ENCODE data around the gene SLC4A1.

Gene SLC4A1

GRCh38 chr17:44213403-44214229 is 54.3 kb downstream of the SLC4A1 start:
- no peak overlapping the region for H3K4me3 ChIP-seq (ENCODE audit: low read length)
- H3K36me3 ChIP-seq (ENCODE audit: control insufficient read depth, insufficient read depth, low read length): peaks cover 40% of the 10 kb centered on the region
- H3K4me1 ChIP-seq (ENCODE audit: control insufficient read depth, insufficient read depth, low read length): peaks cover 30% of the 10 kb centered on the region
- H3K9ac ChIP-seq (ENCODE audit: low read length): no peak overlapping the region
- no peaks in the 10 kb centered on the region for H3K27me3 ChIP-seq (ENCODE audit: control insufficient read depth, insufficient read depth, low read length)
- H3K9me3 ChIP-seq (ENCODE audit: control insufficient read depth, low read length): no peaks in the 10 kb centered on the region

DNA sequence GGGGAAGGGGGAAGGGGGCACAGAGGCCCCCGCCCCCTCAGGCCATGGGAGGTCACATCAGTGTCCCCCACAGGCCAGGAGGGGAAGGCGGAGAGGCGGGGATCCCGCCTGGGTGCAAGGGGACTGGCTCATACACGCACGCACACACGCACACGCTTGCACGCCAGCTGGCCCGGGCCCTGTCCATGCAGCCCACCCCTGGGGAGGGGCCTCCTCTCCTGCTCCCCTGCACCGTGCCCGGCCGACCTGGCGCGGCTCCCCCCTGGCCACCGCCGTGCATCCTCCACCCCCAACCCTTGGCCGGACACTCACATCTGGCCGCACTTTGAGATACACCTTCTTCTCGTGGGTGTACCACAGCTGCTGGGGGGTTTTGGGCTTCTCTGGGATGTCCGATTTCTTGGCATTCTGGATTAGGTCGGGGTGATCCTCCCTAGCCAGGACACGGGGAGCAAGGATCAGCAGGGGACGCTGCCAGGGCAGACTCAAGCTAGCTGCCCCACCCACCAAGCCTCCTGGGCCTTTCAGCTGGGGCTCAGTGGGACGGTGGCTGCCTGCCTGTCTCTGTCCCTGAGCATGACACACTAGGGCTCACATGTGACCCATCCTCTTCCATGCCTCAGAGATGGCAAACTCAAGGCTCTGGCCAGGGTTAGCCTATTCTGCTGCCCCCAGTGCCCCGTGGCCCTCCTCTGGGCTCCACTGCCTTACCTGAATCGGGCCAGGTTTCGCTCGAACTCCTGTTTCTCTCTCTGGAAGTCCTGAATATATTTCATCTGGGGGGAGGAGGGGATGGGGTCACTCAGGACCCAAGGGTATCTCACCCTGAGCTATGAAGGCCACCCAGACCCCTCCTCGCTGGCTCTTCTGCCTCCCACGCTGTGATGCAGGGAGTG is 55.2 kb downstream of the SLC4A1 start:
- H3K27me3 ChIP-seq (ENCODE audit: control insufficient read depth, insufficient read depth, low read length): no peaks in the 10 kb centered on the region
- peaks cover 44% of the 10 kb centered on the region for H3K36me3 ChIP-seq (ENCODE audit: control insufficient read depth, insufficient read depth, low read length)
- no peaks in the 10 kb centered on the region for H3K9me3 ChIP-seq (ENCODE audit: control insufficient read depth, low read length)
- H3K4me1 ChIP-seq (ENCODE audit: control insufficient read depth, insufficient read depth, low read length): peaks cover 25% of the 10 kb centered on the region
- H3K9ac ChIP-seq (ENCODE audit: low read length): no peak overlapping the region
- H3K4me3 ChIP-seq (ENCODE audit: low read length): no peak overlapping the region

GRCh38 chr17:44211281-44212265 is 56.4 kb downstream of the SLC4A1 start:
- no peaks in the 10 kb centered on the region for H3K9me3 ChIP-seq (ENCODE audit: control insufficient read depth, low read length)
- H3K4me1 ChIP-seq (ENCODE audit: control insufficient read depth, insufficient read depth, low read length): peaks cover 14% of the 10 kb centered on the region
- H3K36me3 ChIP-seq (ENCODE audit: control insufficient read depth, insufficient read depth, low read length): peaks cover 51% of the 10 kb centered on the region
- no peak overlapping the region for H3K4me3 ChIP-seq (ENCODE audit: low read length)
- H3K27me3 ChIP-seq (ENCODE audit: control insufficient read depth, insufficient read depth, low read length): no peaks in the 10 kb centered on the region
- H3K9ac ChIP-seq (ENCODE audit: low read length): no peak overlapping the region

DNA sequence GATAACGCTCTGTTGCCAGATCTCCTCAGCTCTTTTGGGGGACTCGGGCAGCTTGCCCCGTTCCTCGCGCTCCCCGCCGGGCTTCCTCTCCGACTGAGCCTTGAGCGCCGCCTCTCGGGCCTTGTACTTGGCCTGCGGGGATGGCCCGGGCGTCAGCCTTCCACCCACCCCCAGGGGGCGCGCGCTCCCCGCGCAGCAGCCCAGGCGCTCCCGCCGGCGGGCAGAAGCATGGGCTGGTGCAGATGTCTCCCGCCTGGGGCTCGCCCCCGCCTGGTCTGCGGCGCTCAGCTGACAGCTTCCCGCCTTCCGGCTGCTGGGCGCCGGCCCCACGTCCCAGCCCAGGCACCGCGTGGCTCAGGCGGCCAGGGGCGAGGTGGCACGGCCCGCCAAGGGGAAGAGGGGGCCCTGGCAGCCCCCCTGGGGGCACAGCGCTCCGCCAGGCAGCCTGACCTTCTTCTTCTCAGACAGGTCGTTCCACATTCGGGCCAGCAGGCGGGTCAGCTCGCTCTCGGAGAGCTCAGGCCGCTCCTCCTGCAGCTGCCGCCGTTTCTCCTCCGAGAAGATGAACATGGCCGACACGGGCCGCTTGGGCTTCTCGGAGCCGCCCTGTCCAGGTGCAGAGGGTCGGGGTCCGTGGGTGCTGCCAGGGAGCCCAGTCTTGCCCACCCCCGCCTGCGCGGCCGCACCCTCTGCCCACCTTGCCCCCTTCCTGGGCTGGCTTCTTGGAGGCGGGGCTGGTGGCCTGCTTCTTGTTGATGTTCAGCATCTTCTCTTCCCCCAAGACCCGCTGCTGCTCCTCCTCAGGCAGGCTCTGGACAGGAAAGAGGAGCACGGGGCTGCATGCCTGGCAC is 57.4 kb downstream of the SLC4A1 start:
- Histone ChIP-seq H3K36me3 (ENCODE audit: control insufficient read depth, insufficient read depth, low read length) (peaks cover 45% of the 10 kb centered on the region), H3K4me3 (ENCODE audit: low read length) (no peak overlapping the region), H3K27me3 (ENCODE audit: control insufficient read depth, insufficient read depth, low read length) (no peaks in the 10 kb centered on the region), H3K4me1 (ENCODE audit: control insufficient read depth, insufficient read depth, low read length) (peaks cover 13% of the 10 kb centered on the region), H3K9me3 (ENCODE audit: control insufficient read depth, low read length) (no peaks in the 10 kb centered on the region), H3K9ac (ENCODE audit: low read length) (peak overlapping the region; percentile 40)

DNA sequence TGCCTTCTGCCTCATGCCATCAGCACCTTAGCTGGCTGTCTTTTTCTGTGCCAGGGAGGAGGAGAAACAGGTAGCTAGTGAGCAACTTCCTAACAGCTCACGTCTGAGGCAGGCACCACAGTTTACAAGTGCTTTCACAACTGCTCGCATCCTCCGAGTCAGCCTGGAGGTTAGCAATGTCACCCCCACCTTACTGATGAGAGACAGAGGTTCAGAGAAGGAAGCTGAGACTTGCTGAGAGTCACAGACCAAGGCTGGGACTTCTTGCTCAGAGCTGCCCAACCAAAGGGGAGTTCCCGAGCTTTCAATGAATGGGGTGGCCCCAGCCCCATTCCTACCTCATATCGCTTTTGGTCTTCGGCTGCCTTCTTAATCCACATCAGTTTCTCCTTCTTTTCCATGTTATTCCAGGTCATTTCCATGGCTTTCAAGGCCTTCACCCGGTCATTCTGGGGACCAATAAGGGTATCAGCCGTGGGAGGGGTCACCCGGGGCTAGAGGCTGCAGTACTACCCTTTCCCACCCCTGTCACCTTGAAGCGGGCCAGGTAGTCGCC is 58.1 kb downstream of the SLC4A1 start:
- H3K27me3 ChIP-seq (ENCODE audit: control insufficient read depth, insufficient read depth, low read length): no peaks in the 10 kb centered on the region
- no peaks in the 10 kb centered on the region for H3K9me3 ChIP-seq (ENCODE audit: control insufficient read depth, low read length)
- H3K4me3 ChIP-seq (ENCODE audit: low read length): no peak overlapping the region
- peaks cover 13% of the 10 kb centered on the region for H3K4me1 ChIP-seq (ENCODE audit: control insufficient read depth, insufficient read depth, low read length)
- peak overlapping the region; percentile 40 for H3K9ac ChIP-seq (ENCODE audit: low read length)
- H3K36me3 ChIP-seq (ENCODE audit: control insufficient read depth, insufficient read depth, low read length): peaks cover 41% of the 10 kb centered on the region

DNA sequence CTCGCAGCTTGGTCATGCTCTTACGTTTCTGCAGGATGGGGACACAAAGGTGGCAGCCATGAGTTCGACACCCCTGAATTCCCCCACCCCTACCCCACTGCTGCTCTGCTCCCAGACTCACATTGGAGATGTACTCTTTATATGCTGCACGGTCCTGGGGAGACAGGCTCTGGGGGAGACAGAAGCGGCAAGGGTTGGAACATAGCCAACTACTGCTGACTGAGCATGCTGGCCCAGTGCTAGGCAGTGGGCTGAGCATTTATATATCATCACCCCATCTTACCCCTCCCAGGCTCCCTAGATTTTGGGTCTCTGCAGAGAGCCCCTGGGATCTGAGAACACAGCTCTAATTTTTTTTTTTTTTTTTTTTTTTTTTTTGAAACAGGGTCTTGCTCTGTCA is 60.2 kb downstream of the SLC4A1 start:
- H3K4me1 ChIP-seq (ENCODE audit: control insufficient read depth, insufficient read depth, low read length): peaks cover 26% of the 10 kb centered on the region
- no peaks in the 10 kb centered on the region for H3K9me3 ChIP-seq (ENCODE audit: control insufficient read depth, low read length)
- no peak overlapping the region for H3K4me3 ChIP-seq (ENCODE audit: low read length)
- H3K9ac ChIP-seq (ENCODE audit: low read length): no peak overlapping the region
- no peaks in the 10 kb centered on the region for H3K27me3 ChIP-seq (ENCODE audit: control insufficient read depth, insufficient read depth, low read length)
- peaks cover 37% of the 10 kb centered on the region for H3K36me3 ChIP-seq (ENCODE audit: control insufficient read depth, insufficient read depth, low read length)

- no peak overlapping the region for H3K9ac ChIP-seq (ENCODE audit: low read length)
- H3K36me3 ChIP-seq (ENCODE audit: control insufficient read depth, insufficient read depth, low read length): peaks cover 37% of the 10 kb centered on the region
- H3K9me3 ChIP-seq (ENCODE audit: control insufficient read depth, low read length): no peaks in the 10 kb centered on the region
- H3K27me3 ChIP-seq (ENCODE audit: control insufficient read depth, insufficient read depth, low read length): no peaks in the 10 kb centered on the region
- peaks cover 26% of the 10 kb centered on the region for H3K4me1 ChIP-seq (ENCODE audit: control insufficient read depth, insufficient read depth, low read length)
- no peak overlapping the region for H3K4me3 ChIP-seq (ENCODE audit: low read length)
Measured at GRCh38 chr17:44207319-44207718, 60.6 kb downstream of the SLC4A1 start.

DNA sequence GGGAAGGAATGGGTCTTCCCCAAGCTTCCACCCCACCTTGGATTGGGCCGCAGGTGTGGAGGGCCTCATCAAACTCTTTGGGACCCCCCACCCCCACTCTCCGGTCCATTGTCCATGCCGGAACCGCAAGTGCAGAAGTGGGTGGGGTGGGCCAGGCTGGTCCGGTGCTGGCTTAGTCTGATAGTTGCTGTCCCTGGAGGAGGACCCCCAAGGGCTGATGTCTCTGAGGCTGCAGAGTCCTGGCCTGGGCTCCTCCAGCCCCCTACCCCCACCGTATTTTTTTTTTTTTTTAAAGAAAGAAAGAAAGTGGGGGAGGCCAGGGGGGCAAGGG is 61.1 kb downstream of the SLC4A1 start:
- Histone ChIP-seq H3K9me3 (ENCODE audit: control insufficient read depth, low read length) (no peaks in the 10 kb centered on the region), H3K36me3 (ENCODE audit: control insufficient read depth, insufficient read depth, low read length) (peaks cover 36% of the 10 kb centered on the region), H3K4me3 (ENCODE audit: low read length) (no peak overlapping the region), H3K27me3 (ENCODE audit: control insufficient read depth, insufficient read depth, low read length) (no peaks in the 10 kb centered on the region), H3K4me1 (ENCODE audit: control insufficient read depth, insufficient read depth, low read length) (peaks cover 26% of the 10 kb centered on the region), H3K9ac (ENCODE audit: low read length) (no peak overlapping the region)

DNA sequence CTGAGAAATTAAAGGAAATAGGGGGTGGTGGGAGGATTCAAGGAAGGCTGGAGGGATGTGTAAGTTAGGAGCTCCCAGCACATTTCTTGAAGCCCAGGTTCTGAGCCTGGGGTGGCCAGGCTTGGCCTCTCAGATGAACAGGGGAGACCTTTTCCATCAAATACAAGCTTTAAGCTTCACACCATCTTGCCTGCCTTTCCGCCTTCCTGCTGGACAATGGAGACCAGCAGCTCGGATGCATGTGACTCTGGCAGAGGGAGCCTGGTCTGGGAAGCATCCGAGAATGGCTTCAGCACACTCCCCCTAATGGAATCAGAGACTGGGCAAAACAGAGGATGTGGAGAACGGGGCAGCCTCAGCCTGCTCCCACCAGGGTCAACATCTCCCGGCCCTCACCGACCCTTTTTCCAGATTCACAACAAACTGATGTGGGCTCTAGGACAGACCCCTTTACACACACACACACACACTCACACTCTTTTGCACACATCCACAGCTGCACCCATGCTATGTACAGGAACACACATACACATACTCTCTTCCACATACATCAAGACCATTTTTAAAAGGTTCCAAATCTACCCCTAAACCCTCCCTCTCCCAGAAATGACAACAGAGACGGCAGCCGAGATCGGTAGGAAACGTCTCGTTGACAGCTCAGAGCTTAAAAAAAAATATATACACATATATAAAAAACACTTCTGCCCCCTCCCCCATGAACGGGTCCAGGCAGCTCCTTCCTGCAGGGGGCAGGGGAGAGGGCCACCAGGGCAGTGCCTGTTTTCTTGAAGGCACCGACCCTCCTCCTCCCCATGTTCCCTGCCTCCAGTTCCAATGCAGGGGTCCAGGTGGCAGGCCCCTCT is 61.7 kb downstream of the SLC4A1 start:
- Histone ChIP-seq H3K9ac (ENCODE audit: low read length) (no peak overlapping the region), H3K4me3 (ENCODE audit: low read length) (no peak overlapping the region), H3K27me3 (ENCODE audit: control insufficient read depth, insufficient read depth, low read length) (no peaks in the 10 kb centered on the region), H3K4me1 (ENCODE audit: control insufficient read depth, insufficient read depth, low read length) (peaks cover 26% of the 10 kb centered on the region), H3K9me3 (ENCODE audit: control insufficient read depth, low read length) (no peaks in the 10 kb centered on the region), H3K36me3 (ENCODE audit: control insufficient read depth, insufficient read depth, low read length) (peaks cover 30% of the 10 kb centered on the region)

GRCh38 chr17:44204441-44204882 is 63.5 kb downstream of the SLC4A1 start:
- Histone ChIP-seq H3K9ac (ENCODE audit: low read length) (no peak overlapping the region), H3K27me3 (ENCODE audit: control insufficient read depth, insufficient read depth, low read length) (no peaks in the 10 kb centered on the region), H3K4me3 (ENCODE audit: low read length) (no peak overlapping the region), H3K9me3 (ENCODE audit: control insufficient read depth, low read length) (no peaks in the 10 kb centered on the region), H3K4me1 (ENCODE audit: control insufficient read depth, insufficient read depth, low read length) (peaks cover 18% of the 10 kb centered on the region), H3K36me3 (ENCODE audit: control insufficient read depth, insufficient read depth, low read length) (peaks cover 18% of the 10 kb centered on the region)
